Measurements from ENCODE around the gene AUTS2. TPM values are rescaled to one million over a fixed set of nuclear protein-coding genes. Genes with fewer than 3 reads are reported as not detected.

AUTS2 gene
- total and polyA plus RNA-seq, 10 of the 15 experiments (the other 5 are each of a cell fraction or from before 2014, with no cell fraction given), result 6.4 to 55.6 (median 21.6) TPM

GRCh38 chr7:70285854-70286253 lies 687.6 kb downstream of the AUTS2 start:
- in situ Hi-C loops (cut with MboI), result no loop called here
- WGBS (ENCODE audit: insufficient coverage, insufficient replicate concordance, low lambda C conversion rate, missing lambda C conversion rate), result 45% methylated on average over 3 of the region's 3 CpGs
- Histone ChIP-seq H3K27ac (ENCODE audit: control insufficient read depth, insufficient read depth) (no peak overlapping the region), H3K9ac (ENCODE audit: control insufficient read depth, insufficient read depth, low read length) (no peak overlapping the region), H3K36me3 (ENCODE audit: control insufficient read depth in 2 of 2, insufficient read depth in 2 of 2, low read length in 1 of 2) (no peaks in the 10 kb centered on the region), H4K20me1 (ENCODE audit: control insufficient read depth, insufficient read depth) (no peaks in the 10 kb centered on the region), H3K4me3 (no peak overlapping the region), H3K4me1 (ENCODE audit: control insufficient read depth, insufficient read depth, low read length) (no peaks in the 10 kb centered on the region), H2AFZ (ENCODE audit: control insufficient read depth, low read depth, low read length) (no peak overlapping the region), H3K27me3 (replicated peaks in 1 of 2; ENCODE audit: control insufficient read depth in 2 of 2, insufficient read depth in 2 of 2, low read length in 1 of 2) (no peaks in the 10 kb centered on the region), H3K9me3 (replicated peaks; ENCODE audit: control insufficient read depth, insufficient read depth, low read length) (no peaks in the 10 kb centered on the region), H3K79me2 (ENCODE audit: control insufficient read depth, insufficient read depth, low read length) (no peaks in the 10 kb centered on the region), H3K4me2 (ENCODE audit: control insufficient read depth, insufficient read depth) (no peak overlapping the region)
- ATAC-seq (no peak), FAIRE-seq (peak; percentile 31), DNase-seq (ENCODE audit: low read depth, low spot score) (no peak)
- no peak for TF ChIP-seq TCF7 (IDR thresholded peaks at IDR 0.05; ENCODE audit: borderline replicate concordance)
- intact Hi-C loops (cut with micrococcal nuclease; ENCODE audit: unreplicated experiment), result no loop called here
- ChIA-PET CTCF (interaction anchor here (0.6 kb wide), 1 partner anchor 12 kb away, joined by 3 read pairs; no protein-coding TSS in a partner anchor), RAD21 (ENCODE audit: unreplicated experiment) (no interaction called here), SMC1A (ENCODE audit: uncharacterized antibody, unreplicated experiment) (no interaction called here), POLR2A (no interaction called here)
- no TSS peak for BruUV-seq (replicated peaks)

DNA sequence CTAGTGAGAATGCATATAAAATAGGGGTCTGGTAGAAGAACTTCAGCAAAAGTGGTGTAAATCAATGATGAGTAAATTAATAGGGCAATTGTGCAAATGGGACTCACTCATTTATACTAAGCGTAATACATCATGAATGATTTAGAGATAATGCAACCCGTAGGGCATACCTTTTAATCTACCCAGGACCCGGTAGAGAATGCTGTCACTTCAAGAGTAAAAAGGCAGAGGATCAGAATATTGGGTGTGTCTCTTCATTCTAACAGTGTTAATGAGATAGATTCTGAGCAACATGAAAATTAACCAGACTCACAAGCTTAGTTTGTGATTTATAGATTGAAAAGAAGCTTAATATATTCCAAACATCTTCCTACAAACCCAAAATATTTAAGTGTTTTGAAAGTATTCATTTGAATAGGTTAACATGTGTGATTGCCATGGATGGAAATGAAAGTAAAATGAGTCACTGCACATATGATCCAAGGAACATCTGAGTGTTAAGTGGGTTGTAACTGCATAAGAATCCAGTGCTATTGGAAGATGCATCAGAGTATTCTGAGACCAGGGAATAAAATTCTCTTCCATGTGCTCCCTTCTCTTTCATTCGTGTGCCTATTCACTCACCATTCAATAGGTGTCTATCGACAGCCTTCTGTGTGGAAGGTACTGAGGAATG lies 690.6 kb downstream of the AUTS2 start:
- CTCF ChIA-PET, result interaction anchor here (1.0 kb wide), 1 partner anchor 15 kb away, joined by 3 read pairs; no protein-coding TSS in a partner anchor
- no peak for DNase-seq (ENCODE audit: low read depth, low spot score)
- SMC1A ChIA-PET (ENCODE audit: uncharacterized antibody, unreplicated experiment), result interaction anchor here (1.1 to 1.6 kb wide), 2 partner anchors 22 to 410 kb away, joined by 3 to 5 read pairs; no protein-coding TSS in a partner anchor
- TF ChIP-seq CBX3 (IDR thresholded peaks at IDR 0.05; ENCODE audit: borderline replicate concordance, low read depth) (no peak), ATF7 (IDR thresholded peaks at IDR 0.05; ENCODE audit: low read depth) (no peak), POLR2AphosphoS5 (IDR thresholded peaks at IDR 0.05; ENCODE audit: low read length) (no peak), SMARCA5 (IDR thresholded peaks at IDR 0.05) (no peak), HDGF (IDR thresholded peaks at IDR 0.05) (no peak), KDM1A (IDR thresholded peaks at IDR 0.05; ENCODE audit: borderline replicate concordance) (no peak), PBX3 (IDR thresholded peaks at IDR 0.05; ENCODE audit: insufficient replicate concordance, low read depth, low read length) (no peak), ZSCAN29 (IDR thresholded peaks at IDR 0.05) (no peak), EP300 (IDR thresholded peaks at IDR 0.05; ENCODE audit: borderline replicate concordance in 1 of 2, control insufficient read depth in 1 of 2, low read depth in 2 of 2, low read length in 2 of 2) (no peak), NFYB (IDR thresholded peaks at IDR 0.05; ENCODE audit: insufficient read depth, low read depth, low read length) (no peak), E2F8 (IDR thresholded peaks at IDR 0.05; ENCODE audit: low read depth, partially characterized antibody) (no peak), FOXK2 (IDR thresholded peaks at IDR 0.05) (no peak), DPF2 (IDR thresholded peaks at IDR 0.05) (no peak)
- Histone ChIP-seq H3K9ac (ENCODE audit: control insufficient read depth, insufficient read depth, low read length) (no peak overlapping the region), H3K27me3 (replicated peaks in 1 of 2; ENCODE audit: control insufficient read depth in 2 of 2, insufficient read depth in 2 of 2, low read length in 1 of 2) (no peaks in the 10 kb centered on the region), H3K9me3 (replicated peaks; ENCODE audit: control insufficient read depth, insufficient read depth, low read length) (no peaks in the 10 kb centered on the region), H3K27ac (ENCODE audit: control insufficient read depth, insufficient read depth) (no peak overlapping the region), H2AFZ (ENCODE audit: control insufficient read depth, low read depth, low read length) (no peak overlapping the region), H4K20me1 (ENCODE audit: control insufficient read depth, insufficient read depth) (no peaks in the 10 kb centered on the region), H3K79me2 (ENCODE audit: control insufficient read depth, insufficient read depth, low read length) (no peaks in the 10 kb centered on the region), H3K4me3 (no peak overlapping the region), H3K36me3 (ENCODE audit: control insufficient read depth in 2 of 2, insufficient read depth in 2 of 2, low read length in 1 of 2) (no peaks in the 10 kb centered on the region), H3K4me2 (ENCODE audit: control insufficient read depth, insufficient read depth) (no peak overlapping the region), H3K4me1 (ENCODE audit: control insufficient read depth, insufficient read depth, low read length) (no peaks in the 10 kb centered on the region)
- WGBS (ENCODE audit: insufficient coverage, insufficient replicate concordance, low lambda C conversion rate, missing lambda C conversion rate), result 45% methylated on average over 5 of the region's 5 CpGs
- intact Hi-C loops (cut with micrococcal nuclease; ENCODE audit: unreplicated experiment) (no loop called here), in situ Hi-C loops (cut with MboI) (no loop called here)
- BruUV-seq (replicated peaks), result no TSS peak
- no peak for ATAC-seq
- POLR2A ChIA-PET, result no interaction called here
- FAIRE-seq, result no peak
- RAD21 ChIA-PET (ENCODE audit: unreplicated experiment), result no interaction called here

All from GM12878 (cell line).